GM12892 (cell line): ENCODE data around the gene BRPF3.

Experiments used
- POLR2A ChIP-seq: IDR thresholded peaks from 2 replicates; pipeline ENCODE4 v1.6.1; 2011; ENCODE audit warnings: low read depth, low read length, control low read depth
- POLR2AphosphoS5 ChIP-seq: IDR thresholded peaks from 2 replicates; pipeline ENCODE4 v1.6.1; 2011; ENCODE audit warnings: low read depth, low read length, control low read depth
- TAF1 ChIP-seq: IDR thresholded peaks from 2 replicates; pipeline ENCODE4 v1.6.1; 2011; ENCODE audit warnings: low read depth, mild to moderate bottlenecking, control low read depth, low read length, borderline replicate concordance

- TF ChIP-seq TAF1 (no peak), POLR2AphosphoS5 (no peak), POLR2A (no peak)
These were observed 25.0 kb upstream of the BRPF3 start for GRCh38 chr6:36171573-36171972.
